Panc1 (cell line): ENCODE results near the gene SPATA31D1. TPM values are rescaled to one million over a fixed set of nuclear protein-coding genes. Genes with fewer than 3 reads are reported as not detected.

Source experiments
- ATAC-seq: fragments of 200-7000 bp; cut with Tn5 transposase; 2 replicates; pipeline ENCODE4 v1.9.1; 2020; ENCODE audit warnings: mild to moderate bottlenecking, moderate library complexity
- BruUV-seq: library from RNA; stranded (reverse); fragments of 400-500 nt; replicated peaks from 2 replicates; lab custom pipeline; 2021; lab: Mats Ljungman, UMichigan
- CTCF ChIA-PET: fragments of 300-600 bp; sonication (Branson Sonifier 250); formaldehyde crosslinking; loops from one replicate; lab custom pipeline; 2022; ENCODE audit warnings: antibody characterized with exemption; lab: Charles Lee
- POLR2A ChIA-PET: fragments of 300-600 bp; sonication (Branson Sonifier 250); formaldehyde crosslinking; loops from one replicate; lab custom pipeline; 2022; ENCODE audit warnings: antibody characterized with exemption; lab: Charles Lee
- DNase-seq: peaks from one replicate; pipeline ENCODE4 v3.0.0-alpha.2; 2010; ENCODE audit warnings: low read depth, low spot score
- H3K27ac ChIP-seq: 2 replicates; pipeline ENCODE4 v1.5.1; 2011; ENCODE audit warnings: mild to moderate bottlenecking, low read length, inconsistent platforms
- H3K27me3 ChIP-seq: fragments of 200-500 bp; sonication (Bioruptor generic); 2 replicates; pipeline ENCODE4 v1.6.0; 2014; ENCODE audit warnings: low read length, inconsistent platforms; ENCODE audit not compliant: control insufficient read depth, insufficient read depth
- H3K36me3 ChIP-seq: fragments of 200-500 bp; sonication (Bioruptor generic); 2 replicates; pipeline ENCODE4 v1.5.1; 2014; ENCODE audit warnings: inconsistent platforms, mild to moderate bottlenecking, low read length, moderate library complexity; ENCODE audit not compliant: control insufficient read depth, insufficient read depth
- H3K4me1 ChIP-seq: 2 replicates; pipeline ENCODE4 v1.5.1; 2011; ENCODE audit warnings: inconsistent platforms, mild to moderate bottlenecking, low read length, moderate library complexity; ENCODE audit not compliant: control insufficient read depth, insufficient read depth
- H3K4me3 ChIP-seq, 2 experiments: 2 replicates each; pipeline ENCODE4 v1.5.1; 2011 to 2012; ENCODE audit warnings: low read depth in 2 of 2, low read length in 2 of 2, mild to moderate bottlenecking in 2 of 2, inconsistent platforms in 1 of 2, moderate library complexity in 1 of 2
- H3K9me3 ChIP-seq: fragments of 200-500 bp; sonication (Bioruptor generic); 2 replicates; pipeline ENCODE4 v1.5.1; 2014; ENCODE audit warnings: low read depth, mild to moderate bottlenecking, inconsistent platforms, low read length, moderate library complexity; ENCODE audit not compliant: control insufficient read depth, insufficient read depth
- POLR2AphosphoS5 ChIP-seq: IDR thresholded peaks from 2 replicates; pipeline ENCODE4 v1.6.1; 2012; ENCODE audit warnings: mild to moderate bottlenecking, low read depth, low read length, moderate library complexity
- SIN3A ChIP-seq: IDR thresholded peaks from 2 replicates; pipeline ENCODE4 v1.6.1; 2012; ENCODE audit warnings: low read depth, mild to moderate bottlenecking, low read length, moderate library complexity, borderline replicate concordance; ENCODE audit not compliant: insufficient read depth
- TCF7L2 ChIP-seq: IDR thresholded peaks from 2 replicates; pipeline ENCODE4 v1.6.1; 2011; ENCODE audit warnings: mild to moderate bottlenecking, low read depth, low read length, inconsistent platforms
- in situ Hi-C: cut with HindIII; loops from 2 replicates; pipeline ENCODE4 v1.10.0; 2016; ENCODE audit warnings: low sequenced_read_pairs, low pct_unique_long_range_greater_than_20kb
- intact Hi-C: fragments of 100-400 bp; cut with micrococcal nuclease; formaldehyde crosslinking; loops from one replicate; pipeline ENCODE4 v1.10.0; 2022; ENCODE audit not compliant: unreplicated experiment
- total RNA-seq: library from RNA; stranded (reverse); gene quantifications from one replicate; pipeline ENCODE4 v1.2.1, GENCODE V29; 2021; ENCODE audit not compliant: unreplicated experiment
- TF ChIP-seq, protein P1 (sequence below), 2 experiments: IDR thresholded peaks; 2 replicates each; pipeline ENCODE4 v1.6.1; 2011 to 2012; ENCODE audit warnings: low read depth in 2 of 2, control low read depth in 1 of 2, low read length in 1 of 2, mild to moderate bottlenecking in 1 of 2, moderate library complexity in 1 of 2; ENCODE audit not compliant: insufficient read depth in 1 of 2
- TF ChIP-seq, protein P2 (sequence below): fragments of 450-650 bp; IDR thresholded peaks from 2 replicates; pipeline ENCODE4 v1.5.1; 2017; ENCODE audit warnings: mild to moderate bottlenecking

The SPATA31D1 gene
- total RNA-seq, 1 experiment from 2014 or later, result not detected

DNA sequence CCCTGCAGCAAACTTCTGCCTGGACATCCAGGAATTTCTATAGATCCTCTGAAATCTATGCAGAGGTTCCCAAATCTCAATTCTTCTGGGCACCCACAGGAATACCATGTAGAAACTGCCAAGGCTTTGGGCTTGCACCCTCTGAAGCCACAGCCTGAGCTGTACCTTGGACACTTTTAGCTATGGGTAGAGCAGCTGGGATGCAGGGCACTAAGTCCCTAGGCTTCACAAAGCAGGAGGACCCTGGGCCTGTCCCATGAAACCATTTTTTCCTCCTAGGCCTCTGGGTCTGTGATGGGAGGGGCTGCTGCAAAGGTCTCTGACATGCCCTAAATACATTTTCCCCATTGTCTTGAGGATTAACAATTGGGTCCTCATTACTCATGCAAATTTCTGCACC, 32.9 kb upstream of the SPATA31D1 start:
- ATAC-seq, result no peak
- H3K9me3 ChIP-seq, result no peaks in the 10 kb centered on the region
- ChIA-PET POLR2A (no interaction called here), CTCF (no interaction called here)
- intact Hi-C loops, result no loop called here
- H3K36me3 ChIP-seq, result no peaks in the 10 kb centered on the region
- no peak overlapping the region for H3K4me3 ChIP-seq
- no peak for DNase-seq
- H3K27me3 ChIP-seq, result no peaks in the 10 kb centered on the region
- BruUV-seq, result no TSS peak
- in situ Hi-C loops, result no loop called here
- TF ChIP-seq, protein P1, sequence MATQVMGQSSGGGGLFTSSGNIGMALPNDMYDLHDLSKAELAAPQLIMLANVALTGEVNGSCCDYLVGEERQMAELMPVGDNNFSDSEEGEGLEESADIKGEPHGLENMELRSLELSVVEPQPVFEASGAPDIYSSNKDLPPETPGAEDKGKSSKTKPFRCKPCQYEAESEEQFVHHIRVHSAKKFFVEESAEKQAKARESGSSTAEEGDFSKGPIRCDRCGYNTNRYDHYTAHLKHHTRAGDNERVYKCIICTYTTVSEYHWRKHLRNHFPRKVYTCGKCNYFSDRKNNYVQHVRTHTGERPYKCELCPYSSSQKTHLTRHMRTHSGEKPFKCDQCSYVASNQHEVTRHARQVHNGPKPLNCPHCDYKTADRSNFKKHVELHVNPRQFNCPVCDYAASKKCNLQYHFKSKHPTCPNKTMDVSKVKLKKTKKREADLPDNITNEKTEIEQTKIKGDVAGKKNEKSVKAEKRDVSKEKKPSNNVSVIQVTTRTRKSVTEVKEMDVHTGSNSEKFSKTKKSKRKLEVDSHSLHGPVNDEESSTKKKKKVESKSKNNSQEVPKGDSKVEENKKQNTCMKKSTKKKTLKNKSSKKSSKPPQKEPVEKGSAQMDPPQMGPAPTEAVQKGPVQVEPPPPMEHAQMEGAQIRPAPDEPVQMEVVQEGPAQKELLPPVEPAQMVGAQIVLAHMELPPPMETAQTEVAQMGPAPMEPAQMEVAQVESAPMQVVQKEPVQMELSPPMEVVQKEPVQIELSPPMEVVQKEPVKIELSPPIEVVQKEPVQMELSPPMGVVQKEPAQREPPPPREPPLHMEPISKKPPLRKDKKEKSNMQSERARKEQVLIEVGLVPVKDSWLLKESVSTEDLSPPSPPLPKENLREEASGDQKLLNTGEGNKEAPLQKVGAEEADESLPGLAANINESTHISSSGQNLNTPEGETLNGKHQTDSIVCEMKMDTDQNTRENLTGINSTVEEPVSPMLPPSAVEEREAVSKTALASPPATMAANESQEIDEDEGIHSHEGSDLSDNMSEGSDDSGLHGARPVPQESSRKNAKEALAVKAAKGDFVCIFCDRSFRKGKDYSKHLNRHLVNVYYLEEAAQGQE (IDR thresholded peaks at IDR 0.05; ENCODE audit: insufficient read depth in 1 of 2, low read depth in 2 of 2, low read length in 1 of 2), result no peak
- TF ChIP-seq POLR2AphosphoS5, result no peak
- H3K27ac ChIP-seq, result no peak overlapping the region
- no peaks in the 10 kb centered on the region for H3K4me1 ChIP-seq

DNA sequence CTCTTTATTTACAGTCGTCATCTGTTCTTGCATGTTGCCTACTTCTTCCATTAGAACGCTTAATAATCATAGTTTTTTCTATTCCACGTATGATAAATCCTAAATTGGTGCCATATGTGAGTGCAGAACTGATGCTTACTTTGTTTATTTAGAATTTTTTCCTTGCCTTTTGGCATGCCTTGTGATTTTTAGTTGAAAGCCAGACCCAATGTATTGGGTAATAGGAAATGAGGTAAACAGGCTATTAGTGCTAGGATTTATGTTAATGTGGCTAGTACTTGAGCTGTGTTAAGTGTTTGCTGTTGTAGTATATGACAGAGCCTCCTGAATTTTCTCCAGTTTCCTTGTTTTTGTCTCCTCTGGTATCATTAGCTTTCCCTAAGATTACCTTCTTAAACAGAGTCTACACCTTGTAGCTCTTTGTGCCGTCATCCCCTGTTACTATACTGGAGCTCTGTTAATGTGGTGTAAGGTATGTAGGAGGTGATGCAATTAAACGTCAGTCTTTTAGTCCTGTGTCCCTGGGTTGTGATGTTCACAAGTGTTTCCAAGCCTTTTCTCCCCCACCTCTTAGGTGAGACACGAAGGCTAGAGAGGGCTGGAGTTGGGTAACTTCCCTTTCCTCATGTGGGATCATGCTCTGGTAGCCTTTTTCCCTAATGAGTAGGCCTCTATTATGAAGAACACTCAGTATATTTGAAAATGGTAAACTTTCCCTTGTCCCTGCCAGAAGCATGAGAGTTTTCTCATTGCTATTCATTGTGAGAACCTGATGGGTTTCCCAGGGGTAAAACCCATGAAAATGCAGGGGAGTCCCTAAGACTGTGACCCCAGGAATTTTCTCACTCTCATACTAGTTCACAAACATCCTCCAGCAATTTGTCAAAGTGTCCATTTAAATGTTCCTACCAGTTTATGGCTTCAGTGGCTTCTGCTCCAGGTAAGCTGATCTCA, 24.1 kb upstream of the SPATA31D1 start:
- BruUV-seq, result no TSS peak
- ChIA-PET CTCF (no interaction called here), POLR2A (no interaction called here)
- TF ChIP-seq SIN3A (no peak), POLR2AphosphoS5 (no peak), TCF7L2 (no peak)
- TF ChIP-seq, protein P2, sequence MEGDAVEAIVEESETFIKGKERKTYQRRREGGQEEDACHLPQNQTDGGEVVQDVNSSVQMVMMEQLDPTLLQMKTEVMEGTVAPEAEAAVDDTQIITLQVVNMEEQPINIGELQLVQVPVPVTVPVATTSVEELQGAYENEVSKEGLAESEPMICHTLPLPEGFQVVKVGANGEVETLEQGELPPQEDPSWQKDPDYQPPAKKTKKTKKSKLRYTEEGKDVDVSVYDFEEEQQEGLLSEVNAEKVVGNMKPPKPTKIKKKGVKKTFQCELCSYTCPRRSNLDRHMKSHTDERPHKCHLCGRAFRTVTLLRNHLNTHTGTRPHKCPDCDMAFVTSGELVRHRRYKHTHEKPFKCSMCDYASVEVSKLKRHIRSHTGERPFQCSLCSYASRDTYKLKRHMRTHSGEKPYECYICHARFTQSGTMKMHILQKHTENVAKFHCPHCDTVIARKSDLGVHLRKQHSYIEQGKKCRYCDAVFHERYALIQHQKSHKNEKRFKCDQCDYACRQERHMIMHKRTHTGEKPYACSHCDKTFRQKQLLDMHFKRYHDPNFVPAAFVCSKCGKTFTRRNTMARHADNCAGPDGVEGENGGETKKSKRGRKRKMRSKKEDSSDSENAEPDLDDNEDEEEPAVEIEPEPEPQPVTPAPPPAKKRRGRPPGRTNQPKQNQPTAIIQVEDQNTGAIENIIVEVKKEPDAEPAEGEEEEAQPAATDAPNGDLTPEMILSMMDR, result no peak
- TF ChIP-seq, protein P1 (IDR thresholded peaks at IDR 0.05; ENCODE audit: insufficient read depth in 1 of 2, low read depth in 2 of 2, low read length in 1 of 2), result no peak
- Histone ChIP-seq H3K4me3 (no peak overlapping the region), H3K27ac (no peak overlapping the region), H3K36me3 (no peaks in the 10 kb centered on the region), H3K9me3 (no peaks in the 10 kb centered on the region), H3K27me3 (no peaks in the 10 kb centered on the region), H3K4me1 (no peaks in the 10 kb centered on the region)
- no peak for DNase-seq
- intact Hi-C loops, result no loop called here
- in situ Hi-C loops, result no loop called here
- no peak for ATAC-seq
